GM18909 (cell line): ENCODE results near the gene CDC42BPA.
"Not testable (repeated sequence)": the region's sequence is repeated elsewhere in the genome, so short reads cannot be mapped to it uniquely, and the experiment has no call there.

Experiments used
- ATAC-seq: cut with Tn5 transposase; IDR thresholded peaks from one replicate; pipeline ENCODE4 v1.9.1; 2021; ENCODE audit warnings: mild to moderate bottlenecking; ENCODE audit not compliant: unreplicated experiment, poor library complexity

CDC42BPA gene, protein sequence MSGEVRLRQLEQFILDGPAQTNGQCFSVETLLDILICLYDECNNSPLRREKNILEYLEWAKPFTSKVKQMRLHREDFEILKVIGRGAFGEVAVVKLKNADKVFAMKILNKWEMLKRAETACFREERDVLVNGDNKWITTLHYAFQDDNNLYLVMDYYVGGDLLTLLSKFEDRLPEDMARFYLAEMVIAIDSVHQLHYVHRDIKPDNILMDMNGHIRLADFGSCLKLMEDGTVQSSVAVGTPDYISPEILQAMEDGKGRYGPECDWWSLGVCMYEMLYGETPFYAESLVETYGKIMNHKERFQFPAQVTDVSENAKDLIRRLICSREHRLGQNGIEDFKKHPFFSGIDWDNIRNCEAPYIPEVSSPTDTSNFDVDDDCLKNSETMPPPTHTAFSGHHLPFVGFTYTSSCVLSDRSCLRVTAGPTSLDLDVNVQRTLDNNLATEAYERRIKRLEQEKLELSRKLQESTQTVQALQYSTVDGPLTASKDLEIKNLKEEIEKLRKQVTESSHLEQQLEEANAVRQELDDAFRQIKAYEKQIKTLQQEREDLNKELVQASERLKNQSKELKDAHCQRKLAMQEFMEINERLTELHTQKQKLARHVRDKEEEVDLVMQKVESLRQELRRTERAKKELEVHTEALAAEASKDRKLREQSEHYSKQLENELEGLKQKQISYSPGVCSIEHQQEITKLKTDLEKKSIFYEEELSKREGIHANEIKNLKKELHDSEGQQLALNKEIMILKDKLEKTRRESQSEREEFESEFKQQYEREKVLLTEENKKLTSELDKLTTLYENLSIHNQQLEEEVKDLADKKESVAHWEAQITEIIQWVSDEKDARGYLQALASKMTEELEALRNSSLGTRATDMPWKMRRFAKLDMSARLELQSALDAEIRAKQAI (N-terminal part only)

DNA sequence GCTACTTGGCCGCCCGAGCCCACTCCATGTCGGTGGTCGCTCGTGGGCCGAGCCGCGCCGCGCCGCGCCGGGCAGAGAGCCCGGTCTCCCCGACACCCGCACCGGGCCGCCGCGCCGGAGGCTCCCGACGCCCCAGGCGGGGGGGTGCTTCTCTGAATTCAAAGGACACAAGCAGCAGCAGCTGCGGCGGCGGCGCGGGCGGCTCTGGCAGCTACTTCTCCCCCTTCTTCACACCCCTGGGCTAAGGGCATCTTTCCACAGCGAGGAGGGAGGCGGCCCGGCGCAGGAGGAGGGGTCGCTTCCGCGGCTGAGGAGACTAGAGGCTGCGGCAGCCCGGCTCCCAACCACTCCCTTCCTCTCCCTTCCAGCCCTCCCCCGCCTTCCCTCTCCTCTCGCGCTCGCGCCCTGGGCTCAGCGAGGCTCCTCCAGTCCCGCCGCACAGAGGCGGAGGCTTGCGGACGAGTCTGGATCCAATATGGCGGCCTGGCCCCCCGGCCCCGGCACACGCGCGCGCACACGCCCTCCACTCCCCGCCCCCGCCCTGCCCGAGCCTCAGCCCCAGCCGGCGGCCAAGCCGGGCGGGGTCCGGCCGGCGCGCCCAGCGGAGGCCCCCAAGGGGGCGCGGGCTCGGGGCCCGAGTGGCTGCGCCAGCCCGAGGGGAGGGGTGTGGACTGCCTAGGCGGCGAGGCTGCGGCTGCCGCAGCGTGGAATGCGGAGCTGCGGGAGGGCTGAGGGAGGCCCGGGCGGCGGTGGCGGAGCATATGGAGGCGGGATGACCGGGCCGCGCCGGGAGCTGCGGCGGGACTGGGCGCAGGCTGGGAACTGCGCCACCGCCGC lies at the start of gene CDC42BPA:
TSS of gene CDC42BPA (minus strand) at position 477 of the 837 bp plus-strand sequence. CDS start 1,310 bp downstream, outside the sequence.
- ATAC-seq, result peak; percentile 50

DNA sequence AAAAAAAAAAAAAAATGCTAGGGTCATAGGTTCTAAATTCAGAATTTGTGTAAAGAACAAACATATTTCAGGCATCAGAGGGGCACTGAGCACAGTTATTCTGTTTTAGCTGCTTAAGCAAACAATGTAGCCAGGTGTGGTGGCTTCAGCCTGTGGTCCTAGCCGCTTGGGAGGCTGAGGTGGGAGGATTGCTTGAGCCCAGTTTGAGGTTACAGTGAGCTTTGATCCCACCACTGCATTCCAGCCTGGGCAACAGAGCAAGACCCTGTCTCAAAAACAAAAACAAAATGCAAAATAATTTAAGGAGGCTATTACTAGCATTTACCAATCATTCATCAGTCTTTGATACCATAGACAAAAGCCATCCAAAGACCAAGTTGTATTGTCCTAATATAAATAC lies 49.7 kb upstream of the CDC42BPA start:
- no peak for ATAC-seq

DNA sequence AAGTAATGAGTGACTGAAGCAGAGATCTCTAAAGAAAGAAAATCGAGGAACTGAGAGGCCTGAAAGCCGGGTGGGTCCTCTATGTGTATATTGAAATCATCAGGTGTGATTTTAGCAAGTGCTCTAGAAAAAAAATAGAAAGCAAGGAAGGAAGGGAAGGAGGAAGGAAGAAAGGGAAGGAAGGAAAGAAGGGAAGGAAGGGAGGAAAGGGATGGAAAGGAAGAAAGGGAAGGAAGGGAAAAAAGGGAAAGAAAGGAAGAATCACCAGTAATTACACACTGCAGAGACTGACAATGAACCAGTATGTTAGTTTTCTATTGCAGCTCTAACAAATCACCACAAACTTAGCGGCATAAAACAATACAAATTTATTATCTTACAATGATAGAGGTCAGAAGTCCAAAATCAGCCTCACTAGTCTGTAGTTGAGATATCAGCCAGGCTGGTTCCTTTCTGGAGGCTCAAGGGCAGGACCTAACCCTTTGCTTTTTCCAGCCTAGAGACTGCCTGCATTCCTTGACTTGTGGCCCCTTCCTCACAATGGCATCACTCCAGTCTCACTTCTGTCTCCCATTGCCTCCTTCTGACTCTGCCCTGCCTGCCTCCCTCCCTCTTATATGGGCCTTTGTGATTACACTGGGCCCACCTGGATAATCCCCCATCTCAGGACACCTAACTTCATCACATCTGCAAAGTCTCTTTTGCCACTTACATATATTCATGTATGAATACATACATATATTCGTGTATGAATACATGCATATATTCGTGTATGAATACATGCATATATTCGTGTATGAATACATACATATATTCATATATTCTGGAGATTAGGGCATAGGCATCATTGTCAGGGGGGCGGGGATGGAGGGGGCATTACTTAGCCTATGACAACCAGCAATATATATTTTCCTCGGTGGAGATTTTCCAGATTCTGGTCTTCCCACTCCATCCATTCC lies 47.5 kb upstream of the CDC42BPA start:
- ATAC-seq, result no peak

DNA sequence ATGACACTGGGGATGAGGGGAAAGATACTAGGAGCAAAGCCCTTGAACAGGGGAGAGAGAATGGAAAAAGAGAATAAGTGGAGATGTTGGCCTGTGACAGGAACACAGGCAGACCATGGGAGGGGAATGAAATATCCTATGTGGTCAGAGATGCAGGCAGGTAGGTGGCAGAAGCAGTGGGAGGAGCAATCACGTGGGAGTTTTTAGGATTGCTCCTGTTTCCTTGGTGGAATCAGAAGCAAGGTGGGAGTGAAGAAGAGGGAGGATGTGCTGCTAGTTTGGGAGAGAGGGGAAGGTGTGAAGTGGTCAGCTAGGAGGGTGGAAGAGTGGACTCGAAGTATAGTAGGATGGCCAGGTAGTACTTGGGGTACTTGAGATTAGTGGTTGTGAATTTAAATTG lies 46.4 kb upstream of the CDC42BPA start:
- ATAC-seq, result no peak

DNA sequence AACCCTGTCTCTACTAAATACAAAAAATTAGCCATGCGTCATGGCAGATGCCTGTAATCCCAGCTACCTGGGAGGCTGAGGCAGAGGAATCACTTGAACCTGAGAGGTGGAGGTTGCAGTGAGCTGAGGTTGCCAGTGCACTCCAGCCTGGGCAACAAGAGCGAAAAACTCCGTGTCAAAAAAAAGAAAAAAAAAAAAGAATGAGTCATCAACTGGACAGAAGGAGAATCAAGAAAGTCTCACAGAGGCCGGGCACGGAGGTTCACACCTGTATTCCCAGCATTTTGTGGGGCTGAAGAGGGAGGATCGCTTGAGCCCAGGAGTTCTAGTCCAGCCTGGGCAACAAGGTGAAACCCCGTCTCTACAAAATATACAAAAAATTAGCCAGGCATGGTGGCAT lies 45.5 kb upstream of the CDC42BPA start:
- ATAC-seq, result no peak

DNA sequence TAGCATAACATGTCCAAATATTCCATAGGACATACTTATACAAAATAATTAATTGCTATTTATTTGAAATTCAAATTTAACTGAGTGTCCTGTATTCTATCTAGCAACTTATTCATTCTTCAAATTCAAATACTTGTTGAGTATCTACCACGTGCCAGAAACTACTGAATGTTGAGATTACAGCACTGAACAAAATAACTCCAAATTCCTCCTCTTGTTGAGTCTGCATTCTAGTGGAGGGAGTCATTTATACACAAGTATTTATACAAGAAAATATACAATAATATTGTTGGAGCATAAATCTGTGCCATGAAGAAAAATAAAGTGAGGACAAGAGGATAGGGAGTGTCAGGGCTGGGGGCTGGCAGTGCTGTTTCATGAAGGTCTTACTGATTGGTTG lies 43.7 kb upstream of the CDC42BPA start:
- no peak for ATAC-seq

DNA sequence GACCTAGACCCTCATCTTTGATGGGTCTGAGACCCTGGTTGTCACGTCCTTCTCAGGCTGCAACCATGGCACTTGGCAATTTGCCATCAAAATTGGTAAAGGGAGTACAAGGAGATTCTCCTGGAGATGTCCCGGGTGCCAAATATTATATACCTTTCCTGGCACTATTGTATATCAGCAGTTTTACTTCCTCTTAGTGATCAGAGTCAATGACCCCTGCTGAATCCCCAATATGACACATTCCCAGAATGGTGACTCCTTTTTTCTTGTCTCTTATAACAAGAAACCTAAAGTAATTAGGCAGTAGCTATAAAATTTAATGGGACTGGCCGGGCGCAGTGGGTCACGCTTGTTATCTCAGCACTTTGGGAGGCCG lies 39.6 kb upstream of the CDC42BPA start:
- ATAC-seq, result no peak

DNA sequence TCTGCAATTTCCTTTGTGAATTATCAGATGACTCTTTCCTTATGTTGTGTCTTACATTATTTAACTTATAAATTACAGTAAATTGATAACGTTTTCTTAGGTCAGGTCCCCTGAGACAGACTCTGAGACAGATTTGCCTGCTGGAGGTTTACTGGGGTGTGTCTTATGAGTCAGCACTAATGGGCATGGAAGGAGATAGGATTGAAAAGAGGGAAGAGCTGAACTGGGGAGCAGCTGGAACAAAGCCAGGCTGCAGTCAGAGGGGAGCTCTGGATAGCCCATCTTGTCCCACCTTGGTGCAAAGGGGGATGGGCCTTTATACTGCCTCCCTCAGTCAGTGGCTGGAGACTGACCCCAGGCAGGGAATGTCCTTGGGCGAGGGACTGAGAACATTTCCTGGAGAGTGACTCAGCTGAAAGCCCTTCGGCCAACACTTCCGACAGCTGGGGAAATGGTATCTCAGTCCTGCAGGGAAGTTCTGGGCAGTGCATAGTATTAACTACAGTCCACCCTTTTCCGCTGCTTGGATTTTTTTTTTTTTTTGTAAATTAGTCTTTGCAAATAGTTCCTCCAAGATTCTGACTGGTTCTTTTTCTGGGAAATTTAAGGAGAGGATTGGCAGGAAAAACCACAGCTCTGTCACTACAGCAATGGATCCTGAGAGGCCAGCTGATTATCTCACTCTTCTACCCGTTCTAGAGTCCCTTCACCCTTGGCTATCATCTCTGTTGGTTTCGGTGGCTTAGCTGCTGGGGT lies 39.1 kb upstream of the CDC42BPA start:
- no peak for ATAC-seq

DNA sequence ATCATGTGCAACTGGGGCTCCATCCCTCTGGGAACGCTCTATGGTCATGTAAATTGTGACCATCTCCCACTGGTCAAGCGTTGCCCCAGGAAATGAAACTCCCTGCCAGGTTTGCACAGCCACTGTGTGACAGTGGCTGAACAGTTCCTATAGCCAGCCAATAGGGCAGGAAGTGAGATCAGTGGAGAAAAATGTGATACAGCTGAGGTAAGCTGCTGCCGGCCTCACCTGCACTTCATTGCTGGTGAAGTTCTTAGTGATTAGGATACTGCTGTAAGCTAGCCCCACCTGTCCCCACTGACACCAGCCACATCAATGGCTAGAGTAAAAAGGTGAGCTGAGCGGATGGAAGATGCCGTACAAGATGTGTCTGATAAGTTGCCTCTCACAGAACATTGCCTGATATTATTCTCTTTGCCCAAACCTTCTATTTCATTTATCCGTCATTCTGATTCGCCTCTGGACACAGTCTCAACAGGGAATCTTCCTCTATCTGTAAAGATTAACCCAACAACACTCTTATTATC lies 38.4 kb upstream of the CDC42BPA start:
- no peak for ATAC-seq

DNA sequence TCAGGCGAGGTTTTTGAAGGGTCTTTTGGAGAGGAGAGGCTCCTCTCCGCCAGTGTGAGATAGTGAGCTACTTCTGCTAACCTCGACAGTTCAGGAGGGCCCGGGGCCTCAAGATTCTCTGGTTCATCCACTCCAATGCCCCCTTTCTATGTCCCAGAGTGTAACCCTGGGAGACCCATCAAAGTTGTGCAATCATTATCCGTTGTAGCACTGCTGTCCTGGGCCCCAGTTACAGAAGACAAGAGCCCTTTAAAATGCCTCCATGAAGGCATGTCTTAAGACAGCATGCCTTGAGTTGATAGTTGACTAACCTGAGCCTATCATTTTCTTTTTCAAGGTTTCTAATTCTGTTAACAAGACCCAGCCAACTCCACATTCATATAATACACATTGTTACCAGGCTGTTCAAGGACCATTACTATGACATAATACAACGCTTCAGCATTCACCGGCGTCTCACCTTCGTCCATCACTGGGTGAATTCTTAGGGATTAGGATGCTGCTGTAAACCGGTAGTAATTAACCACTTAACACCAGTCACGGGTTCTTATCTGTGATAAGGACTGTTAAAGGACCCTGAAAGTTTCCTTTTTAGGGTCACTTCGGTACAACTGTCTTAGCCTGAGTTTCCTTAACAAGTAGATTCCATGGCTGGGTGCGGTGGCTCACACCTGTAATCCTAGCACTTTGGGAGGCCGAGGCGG lies 37.4 kb upstream of the CDC42BPA start:
- ATAC-seq, result no peak

DNA sequence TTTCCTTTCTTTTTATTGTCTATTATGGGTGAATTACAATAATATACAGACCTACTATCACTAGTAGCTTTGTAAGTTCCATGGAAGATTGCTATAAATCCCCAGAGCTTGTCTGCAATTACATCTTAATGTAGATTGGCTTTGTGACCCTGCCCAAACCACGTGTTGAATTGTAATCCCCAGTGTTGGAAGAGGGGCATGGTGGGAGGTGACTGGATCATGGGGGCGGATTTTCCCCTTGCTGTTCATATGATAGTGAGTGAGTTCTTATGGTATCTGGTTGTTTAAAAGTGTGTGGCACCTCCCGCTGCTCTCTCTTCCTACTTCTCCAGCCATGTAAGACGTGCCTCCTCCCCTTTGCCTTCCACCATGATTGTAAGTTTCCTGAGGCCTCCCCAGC lies 34.9 kb upstream of the CDC42BPA start:
- no peak for ATAC-seq

DNA sequence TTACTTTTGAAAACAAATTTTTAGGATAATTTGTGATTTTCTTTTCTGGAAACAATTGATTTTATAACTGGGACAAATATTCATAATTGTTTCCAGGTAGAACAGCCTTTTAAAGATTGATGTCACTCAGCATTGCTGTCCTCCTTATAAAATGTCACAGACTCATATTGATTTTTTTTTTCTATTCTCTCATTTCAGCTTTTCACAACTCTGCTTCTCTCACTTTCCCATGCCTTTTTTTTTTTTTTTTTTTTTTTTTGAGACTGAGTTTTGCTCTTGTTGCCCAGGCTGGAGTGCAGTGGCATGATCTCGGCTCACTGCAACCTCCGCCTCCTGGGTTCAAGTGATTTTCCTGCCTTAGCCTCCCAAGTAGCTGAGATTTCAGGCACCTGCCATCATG lies 33.9 kb upstream of the CDC42BPA start:
- not testable (repeated sequence) for ATAC-seq

DNA sequence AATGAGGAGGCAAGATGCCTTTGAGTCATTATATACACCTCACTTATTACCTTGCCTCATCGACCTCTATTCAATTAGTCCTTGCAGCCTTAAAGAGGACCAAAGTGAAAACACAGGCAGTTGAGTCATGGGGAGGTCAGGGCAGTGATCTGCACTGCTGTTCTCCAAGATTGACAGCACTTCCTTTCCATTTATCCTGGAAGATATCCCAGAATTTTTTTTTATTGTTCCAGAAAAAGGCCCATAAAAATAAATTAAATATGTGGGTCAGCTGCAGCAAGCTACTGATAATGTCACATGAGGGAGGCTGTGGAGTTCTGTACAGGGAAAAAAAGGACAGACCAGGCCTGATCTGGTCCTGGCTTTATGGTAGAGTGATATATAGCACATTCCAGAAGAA lies 33.2 kb upstream of the CDC42BPA start:
- no peak for ATAC-seq

DNA sequence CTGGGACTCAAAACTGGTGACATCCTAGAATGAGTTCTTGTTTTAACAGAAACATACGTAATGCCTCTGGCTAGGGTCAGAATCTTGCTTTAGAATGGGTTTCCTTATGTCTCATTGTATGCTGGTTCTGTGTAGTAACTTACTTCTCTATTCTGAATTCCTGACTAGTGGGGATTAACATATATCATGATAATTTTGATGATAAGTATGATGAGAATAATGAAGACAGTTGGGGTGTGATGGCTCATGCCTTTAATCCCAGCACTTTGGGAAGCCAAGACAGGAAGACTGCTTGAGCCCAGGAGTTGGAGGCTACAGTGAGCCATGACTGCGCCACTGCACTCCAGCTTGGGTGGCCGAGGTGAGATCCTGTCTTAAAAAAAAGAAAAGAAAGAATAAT lies 31.7 kb upstream of the CDC42BPA start:
- no peak for ATAC-seq

DNA sequence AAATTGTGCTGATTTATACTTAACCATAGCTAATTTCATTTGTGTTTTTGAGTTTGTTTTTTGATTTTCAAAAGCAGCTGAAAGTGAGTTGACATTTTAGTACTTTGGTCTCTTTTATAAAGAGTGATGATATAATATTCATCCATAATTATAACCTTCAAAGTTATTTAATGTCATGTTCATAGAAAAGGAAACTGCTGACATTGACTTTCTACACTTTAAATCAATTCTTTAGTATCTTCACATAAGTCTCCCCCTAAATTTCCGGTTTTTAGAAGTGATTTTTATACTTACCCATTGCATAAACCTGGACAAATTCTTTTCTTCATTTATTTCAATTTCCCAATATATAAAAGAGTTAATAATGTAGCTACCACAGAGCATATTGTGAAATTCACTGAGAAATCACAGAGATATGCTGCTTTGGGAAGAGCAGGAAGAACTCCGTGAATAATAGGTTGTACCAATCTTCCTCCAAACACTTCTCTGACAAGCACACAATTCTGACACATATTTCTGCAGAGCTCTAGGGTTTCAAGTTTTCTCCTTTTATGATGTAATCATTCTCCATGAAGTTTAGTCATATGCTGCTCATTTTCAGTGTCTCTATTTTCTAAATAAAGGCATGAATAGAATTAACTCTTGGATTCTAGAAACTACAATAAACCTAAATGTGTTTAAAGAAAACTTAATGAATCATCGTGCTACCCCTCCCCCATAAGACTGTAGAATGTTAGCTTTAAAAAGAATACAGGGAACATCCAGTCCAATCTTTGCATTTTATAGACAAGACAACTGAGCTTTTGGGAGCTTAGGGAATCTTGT lies 25.6 kb upstream of the CDC42BPA start:
- no peak for ATAC-seq

DNA sequence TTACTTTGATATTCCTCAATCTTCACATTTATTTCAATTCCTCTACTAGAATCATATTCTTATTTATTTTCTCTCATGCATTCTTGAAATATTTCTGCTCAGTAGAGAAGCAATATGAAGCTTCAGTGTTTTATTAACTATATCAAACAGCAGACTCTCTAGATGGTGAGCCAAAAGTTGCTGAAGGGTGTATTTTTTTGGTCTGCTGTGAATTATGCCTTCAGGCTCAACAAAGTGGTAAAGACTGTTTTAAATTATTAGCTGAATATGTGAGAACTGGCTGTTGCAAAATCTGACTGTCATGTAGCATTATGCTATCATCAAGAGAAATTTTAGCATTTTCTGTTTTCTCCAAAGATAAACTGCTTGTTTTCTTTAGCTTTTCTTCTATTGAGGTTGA lies 24.9 kb upstream of the CDC42BPA start:
- ATAC-seq, result no peak
